Dermis microvascular lymphatic vessel endothelial cell (primary cell): ENCODE measurements around the gene FAM81A. TPM values are rescaled to one million over a fixed set of nuclear protein-coding genes. Genes with fewer than 3 reads are reported as not detected.
A peak's percentile ranks its signal among the peaks of the same experiment; 100 is the strongest.

Experiments used
- DNase-seq, 2 donors: peaks; one replicate each; pipeline versions ENCODE4 v3.0.0 to v3.0.0-alpha.2; 2010; ENCODE audit warnings: low read depth in 2 of 2
- total RNA-seq: library from RNA; depleted of rRNA; stranded (reverse); fragments of >200 nt; gene quantifications from 2 replicates; pipeline ENCODE4 v1.2.1, GENCODE V29; 2014

Gene FAM81A
- total RNA-seq, 1 donor from 2014 or later, result under 0.01 TPM

GRCh38 chr15:59539799-59540198 lies 101.8 kb downstream of the FAM81A start:
- no peak for DNase-seq

- DNase-seq, result no peak
Observed at GRCh38 chr15:59540654-59541053, 102.7 kb downstream of the FAM81A start.

- no peak for DNase-seq
Observed at GRCh38 chr15:59541750-59542149, 103.8 kb downstream of the FAM81A start.

- DNase-seq, result no peak
Observed at GRCh38 chr15:59543721-59544547, 105.9 kb downstream of the FAM81A start.

- DNase-seq, result no peak
Observed at GRCh38 chr15:59545573-59545972, 107.6 kb downstream of the FAM81A start.

- no peak for DNase-seq
Observed at GRCh38 chr15:59548501-59549226, 110.7 kb downstream of the FAM81A start.

- no peak for DNase-seq
Observed at GRCh38 chr15:59549301-59550185, 111.6 kb downstream of the FAM81A start.

- no peak for DNase-seq
Observed at GRCh38 chr15:59550530-59550929, 112.5 kb downstream of the FAM81A start.

GRCh38 chr15:59550956-59551355 lies 113.0 kb downstream of the FAM81A start:
- peak in 1 of 2 donors; percentile 25 for DNase-seq

GRCh38 chr15:59553879-59554735 lies 116.1 kb downstream of the FAM81A start:
- DNase-seq, result peak in 1 of 2 donors; percentile 46

- no peak for DNase-seq
Observed at GRCh38 chr15:59555696-59556095, 117.7 kb downstream of the FAM81A start.

GRCh38 chr15:59556380-59556779 lies 118.4 kb downstream of the FAM81A start:
- DNase-seq, result no peak

GRCh38 chr15:59557581-59557980 lies 119.6 kb downstream of the FAM81A start:
- no peak for DNase-seq

GRCh38 chr15:59558851-59559250 lies 120.9 kb downstream of the FAM81A start:
- DNase-seq, result no peak

- DNase-seq, result no peak
Observed at GRCh38 chr15:59561547-59561946, 123.6 kb downstream of the FAM81A start.

- DNase-seq, result no peak
Observed at GRCh38 chr15:59562448-59563186, 124.6 kb downstream of the FAM81A start.

GRCh38 chr15:59565299-59565698 lies 127.3 kb downstream of the FAM81A start:
- no peak for DNase-seq

- no peak for DNase-seq
Observed at GRCh38 chr15:59567324-59567723, 129.3 kb downstream of the FAM81A start.

- DNase-seq, result no peak
Observed at GRCh38 chr15:59569477-59569876, 131.5 kb downstream of the FAM81A start.

- no peak for DNase-seq
Observed at GRCh38 chr15:59570315-59570714, 132.3 kb downstream of the FAM81A start.
